IMR-90 (cell line): ENCODE data around the gene PAK4. TPM values are rescaled to one million over a fixed set of nuclear protein-coding genes. Genes with fewer than 3 reads are reported as not detected.
A peak's percentile ranks its signal among the peaks of the same experiment; 100 is the strongest.

ENCODE experiments used
- ATAC-seq: fragments of 200-7000 bp; cut with Tn5 transposase; 2 replicates; pipeline ENCODE4 v1.9.1; 2020; ENCODE audit warnings: low read depth, mild to moderate bottlenecking, moderate library complexity
- BruUV-seq: library from RNA; stranded (reverse); fragments of 400-500 nt; replicated peaks from 2 replicates; lab custom pipeline; 2021; lab: Mats Ljungman, UMichigan
- CTCF ChIA-PET: fragments of 300-600 bp; formaldehyde crosslinking; extraction: SDS; loops from one replicate; lab custom pipeline; 2021; ENCODE audit warnings: antibody characterized with exemption; lab: Yijun Ruan, JAX
- POLR2A ChIA-PET: fragments of 300-600 bp; sonication (Branson Sonifier 250); formaldehyde crosslinking; loops from one replicate; lab custom pipeline; 2022; ENCODE audit warnings: antibody characterized with exemption; ENCODE audit not compliant: unreplicated experiment; lab: Charles Lee
- DNase-seq: peaks from one replicate; pipeline ENCODE4 v3.0.0; 2013
- H2AFZ ChIP-seq: replicated peaks from 2 replicates; pipeline ENCODE3; 2013; ENCODE audit warnings: low read length, mild to moderate bottlenecking; ENCODE audit not compliant: poor library complexity
- H2AK5ac ChIP-seq: 2 replicates; pipeline ENCODE4 v1.6.1; 2013; ENCODE audit warnings: low read depth, low read length, inconsistent platforms
- H2AK9ac ChIP-seq: replicated peaks from 2 replicates; pipeline ENCODE3; 2013; ENCODE audit warnings: mild to moderate bottlenecking, low read depth, low read length, moderate library complexity; ENCODE audit not compliant: poor library complexity
- H2BK120ac ChIP-seq: 2 replicates; pipeline ENCODE4 v1.6.1; 2013; ENCODE audit warnings: low read depth, low read length, inconsistent platforms
- H2BK15ac ChIP-seq: 3 replicates; pipeline ENCODE4 v1.6.1; 2013; ENCODE audit warnings: low read depth, low read length, inconsistent platforms
- H2BK20ac ChIP-seq: 2 replicates; pipeline ENCODE4 v1.6.1; 2013; ENCODE audit warnings: low read depth, mild to moderate bottlenecking, inconsistent platforms, low read length, moderate library complexity
- H2BK5ac ChIP-seq: 2 replicates; pipeline ENCODE4 v1.6.1; 2013; ENCODE audit warnings: mild to moderate bottlenecking, low read depth, low read length, inconsistent platforms; ENCODE audit not compliant: poor library complexity, severe bottlenecking
- H3K14ac ChIP-seq: replicated peaks from 2 replicates; pipeline ENCODE4 v1.6.1; 2013; ENCODE audit warnings: low read depth, low read length, inconsistent platforms
- H3K18ac ChIP-seq: 2 replicates; pipeline ENCODE4 v1.6.1; 2013; ENCODE audit warnings: low read depth, low read length, control low read depth
- H3K23ac ChIP-seq: 2 replicates; pipeline ENCODE4 v1.6.1; 2013; ENCODE audit warnings: low read depth, low read length, inconsistent platforms
- H3K27ac ChIP-seq: 2 replicates; pipeline ENCODE4 v1.5.1; 2013; ENCODE audit warnings: mild to moderate bottlenecking, control low read depth, low read length; ENCODE audit not compliant: insufficient read depth
- H3K27me3 ChIP-seq: 2 replicates; pipeline ENCODE4 v1.6.1; 2013; ENCODE audit warnings: low read length; ENCODE audit not compliant: control insufficient read depth, insufficient read depth
- H3K36me3 ChIP-seq: 2 replicates; pipeline ENCODE4 v1.6.1; 2013; ENCODE audit warnings: low read length, mixed read lengths; ENCODE audit not compliant: control insufficient read depth, insufficient read depth
- H3K4ac ChIP-seq: 2 replicates; pipeline ENCODE4 v1.6.1; 2013; ENCODE audit warnings: low read depth, low read length, inconsistent platforms
- H3K4me1 ChIP-seq: 2 replicates; pipeline ENCODE4 v1.6.1; 2013; ENCODE audit warnings: low read length, mixed read lengths; ENCODE audit not compliant: control insufficient read depth, insufficient read depth
- H3K4me2 ChIP-seq: 2 replicates; pipeline ENCODE4 v1.6.1; 2013; ENCODE audit warnings: low read depth, mild to moderate bottlenecking, control low read depth, low read length, moderate library complexity
- H3K4me3 ChIP-seq: 2 replicates; pipeline ENCODE4 v1.5.1; 2013; ENCODE audit warnings: low read depth, mild to moderate bottlenecking, control low read depth, low read length, moderate library complexity; ENCODE audit not compliant: insufficient read depth
- H3K56ac ChIP-seq: 2 replicates; pipeline ENCODE4 v1.6.1; 2013; ENCODE audit warnings: low read length, inconsistent platforms; ENCODE audit not compliant: insufficient read depth; ENCODE audit errors: extremely low read depth
- H3K79me1 ChIP-seq, 2 experiments: 2 replicates each; pipeline ENCODE4 v1.6.1; 2013; ENCODE audit warnings: low read length in 2 of 2, inconsistent platforms in 1 of 2, low read depth in 1 of 2
- H3K9ac ChIP-seq: 2 replicates; pipeline ENCODE4 v1.6.1; 2013; ENCODE audit warnings: low read depth, low read length, control low read depth
- H3K9me1 ChIP-seq: 2 replicates; pipeline ENCODE4 v1.6.1; 2013; ENCODE audit warnings: low read length, inconsistent platforms; ENCODE audit not compliant: insufficient read depth
- H3K9me3 ChIP-seq: 2 replicates; pipeline ENCODE4 v1.6.1; 2013; ENCODE audit warnings: low read length; ENCODE audit not compliant: control insufficient read depth, insufficient read depth
- H4K20me1 ChIP-seq: 2 replicates; pipeline ENCODE4 v1.6.1; 2013; ENCODE audit warnings: low read length, inconsistent platforms; ENCODE audit not compliant: insufficient read depth
- H4K5ac ChIP-seq: 2 replicates; pipeline ENCODE4 v1.6.1; 2013; ENCODE audit warnings: mild to moderate bottlenecking, low read depth, low read length, control low read depth
- H4K8ac ChIP-seq, 2 experiments: 2 replicates each; pipeline ENCODE4 v1.6.1; 2013; ENCODE audit warnings: low read depth in 2 of 2, low read length in 2 of 2, control low read depth in 1 of 2, inconsistent platforms in 1 of 2
- H4K91ac ChIP-seq: 2 replicates; pipeline ENCODE4 v1.6.1; 2013; ENCODE audit warnings: low read depth, low read length, inconsistent platforms; ENCODE audit not compliant: insufficient read depth
- ELK1 ChIP-seq: fragments of 150-350 bp; IDR thresholded peaks from 2 replicates; pipeline ENCODE4 v1.6.1; 2016; ENCODE audit warnings: low read depth, mild to moderate bottlenecking, low read length, moderate library complexity, borderline replicate concordance
- FOS ChIP-seq: fragments of 150-350 bp; IDR thresholded peaks from 2 replicates; pipeline ENCODE4 v1.6.1; 2016; ENCODE audit warnings: low read depth, low read length
- RCOR1 ChIP-seq: IDR thresholded peaks from 2 replicates; pipeline ENCODE4 v1.6.1; 2012; ENCODE audit warnings: mild to moderate bottlenecking, low read length, improper control_type of control experiment; ENCODE audit not compliant: insufficient replicate concordance
- WGBS, 2 experiments: methylation state at CpG; one replicate each; pipeline versions ENCODE4 v1.1.5 to v1.1.7; 2013; ENCODE audit warnings: missing lambda C conversion rate in 2 of 2; ENCODE audit not compliant: insufficient read length in 1 of 2; ENCODE audit errors: extremely low coverage in 2 of 2; 5-methylcytosine and 5-hydroxymethylcytosine counted together
- dilution Hi-C: fragments of 300-500 bp; cut with HindIII; formaldehyde crosslinking; loops from one replicate; pipeline ENCODE4 v1.14.3; 2018; ENCODE audit warnings: low sequenced_read_pairs; ENCODE audit not compliant: unreplicated experiment
- in situ Hi-C: fragments of 300-500 bp; cut with MboI; formaldehyde crosslinking; loops from 3 replicates; pipeline ENCODE4 v1.14.3; 2019; ENCODE audit warnings: low sequenced_read_pairs, inconsistent platforms, mixed read lengths
- intact Hi-C: fragments of 100-400 bp; cut with micrococcal nuclease; formaldehyde crosslinking; loops from 2 replicates; pipeline ENCODE4 v1.10.0; 2022
- polyA plus RNA-seq, 3 experiments: library from polyadenylated mRNA; depleted of rRNA; stranded (reverse); fragments of >200 nt; gene quantifications; 2 replicates each; pipeline ENCODE4 v1.2.3, GENCODE V29; 2012; ENCODE audit warnings: low replicate concordance in 1 of 3
- total RNA-seq: library from RNA; depleted of rRNA; stranded (reverse); fragments of >200 nt; gene quantifications from 2 replicates; pipeline ENCODE4 v1.2.3, GENCODE V29; 2012

The PAK4 gene
- total and polyA plus RNA-seq, 2 of the 4 experiments (the other 2 are of a cell fraction): 2.0 to 27.2 TPM

DNA sequence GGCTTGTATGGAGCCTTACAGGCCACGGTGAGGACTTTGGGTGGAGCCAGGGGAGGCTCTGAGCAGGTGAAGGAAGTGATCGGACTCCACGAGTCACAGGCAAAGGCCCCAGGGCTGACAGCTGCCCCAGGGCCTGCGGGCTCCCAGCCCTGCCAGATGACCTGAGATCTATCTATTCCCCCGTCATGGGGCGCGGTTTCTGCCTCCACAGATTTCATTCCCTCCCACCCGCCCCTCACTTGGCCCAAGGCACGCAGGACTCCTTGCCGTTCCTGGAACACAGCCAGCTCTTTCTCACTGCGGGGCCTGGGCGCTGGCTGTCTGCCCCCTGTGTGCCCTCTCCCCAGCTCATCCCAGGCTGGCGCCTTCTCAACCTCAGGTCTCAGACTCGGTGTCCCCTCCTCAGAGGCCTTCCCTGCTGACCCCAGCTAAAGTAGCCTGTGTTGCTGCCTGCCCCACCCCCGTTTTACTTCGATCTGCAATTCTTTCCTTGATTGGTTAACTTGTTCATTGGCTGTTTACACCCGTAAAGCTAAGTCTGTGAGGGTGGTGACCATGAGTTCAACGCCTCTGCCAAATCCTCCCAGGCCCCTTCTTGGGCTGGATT lies 13.9 kb upstream of the PAK4 start:
- no peak for DNase-seq
- no peak overlapping the region for H4K91ac ChIP-seq
- H3K4me1 ChIP-seq: no peaks in the 10 kb centered on the region
- no peak overlapping the region for H3K14ac ChIP-seq
- H3K23ac ChIP-seq: no peak overlapping the region; the same call in 1 of the 2 replicates
- H3K18ac ChIP-seq: no peak overlapping the region
- H3K27ac ChIP-seq: no peak overlapping the region
- H2AK5ac ChIP-seq: no peak overlapping the region
- H3K4ac ChIP-seq: no peak overlapping the region
- H3K9ac ChIP-seq: no peak overlapping the region
- no peaks in the 10 kb centered on the region for H3K36me3 ChIP-seq
- in situ Hi-C loops (no loop called here), dilution Hi-C loops (no loop called here), intact Hi-C loops (loop anchor here (2.0 kb wide), 1 partner anchor 59 kb away; no protein-coding TSS in a partner anchor)
- no peak; the same call in 1 of the 2 replicates for ATAC-seq
- H4K5ac ChIP-seq: no peak overlapping the region
- no peak overlapping the region for H2BK20ac ChIP-seq
- peak overlapping the region; percentile 41 for H2AFZ ChIP-seq
- no peak overlapping the region for H2BK120ac ChIP-seq
- H3K56ac ChIP-seq: no peak overlapping the region
- no peak overlapping the region for H3K4me2 ChIP-seq
- H2BK15ac ChIP-seq: no peak overlapping the region
- H3K79me1 ChIP-seq: no peaks in the 10 kb centered on the region
- H3K27me3 ChIP-seq: peaks cover 19% of the 10 kb centered on the region
- 39% methylated on average over 2 of the region's 18 CpGs; no CpG with 5 or more reads in 1 of the 2 experiments for WGBS, 2 experiments
- H2BK5ac ChIP-seq: no peak overlapping the region
- no peak overlapping the region for H3K4me3 ChIP-seq
- no peaks in the 10 kb centered on the region for H3K9me3 ChIP-seq
- no peaks in the 10 kb centered on the region for H4K20me1 ChIP-seq
- ChIA-PET CTCF (interaction anchor here (1.0 kb wide), 1 partner anchor 216 kb away, joined by 3 read pairs; no protein-coding TSS in a partner anchor), POLR2A (no interaction called here)
- no peaks in the 10 kb centered on the region for H3K9me1 ChIP-seq
- no peak overlapping the region for H2AK9ac ChIP-seq
- TF ChIP-seq ELK1 (no peak), FOS (no peak), RCOR1 (no peak)
- BruUV-seq: no TSS peak
- H4K8ac ChIP-seq: no peak overlapping the region
